Esophagus squamous epithelium (tissue), 4 donors: Measurements from ENCODE around the gene CTNNBIP1.

Source experiments
- CTCF ChIP-seq, 6 experiments: fragments of 450-650 bp in 4 of 6; fragments of 200-600 bp in 2 of 6; sonication (generic) in 2 of 6; IDR thresholded peaks; one replicate each; pipeline ENCODE4 v1.5.1; 2016 to 2019; ENCODE audit warnings: antibody characterized with exemption in 6 of 6, mild to moderate bottlenecking in 4 of 6, moderate library complexity in 4 of 6
- POLR2A ChIP-seq, 4 donors: fragments of 450-650 bp; IDR thresholded peaks; one replicate each; pipeline ENCODE4 v1.6.1; 2017; ENCODE audit warnings: antibody characterized with exemption in 4 of 4, mild to moderate bottlenecking in 4 of 4, moderate library complexity in 3 of 4

- TF ChIP-seq CTCF (IDR thresholded peaks at IDR 0.05), result no peak
- TF ChIP-seq POLR2A (IDR thresholded peaks at IDR 0.05), result no peak
Measured at GRCh38 chr1:9906466-9906865, 3.6 kb downstream of the CTNNBIP1 start.
